HepG2 (cell line): ENCODE results near the gene OR2V2. TPM values are rescaled to one million over a fixed set of nuclear protein-coding genes. Genes with fewer than 3 reads are reported as not detected.

ENCODE experiments used
- ARID2 ChIP-seq: sonication (generic); formaldehyde crosslinking; IDR thresholded peaks from 2 replicates; pipeline ENCODE4 v1.8.1; 2022; ENCODE audit warnings: mild to moderate bottlenecking, missing genetic modification reagents, borderline replicate concordance
- FOXK2 ChIP-seq: fragments of 450-650 bp; IDR thresholded peaks from 2 replicates; pipeline ENCODE4 v1.6.1; 2016
- IKZF1 ChIP-seq: fragments of 450-650 bp; IDR thresholded peaks from 2 replicates; pipeline ENCODE4 v1.7.1; 2016
- MTA1 ChIP-seq: sonication (generic); formaldehyde crosslinking; IDR thresholded peaks from 2 replicates; pipeline ENCODE4 v1.4.0; 2020; ENCODE audit warnings: missing genetic modification reagents, mild to moderate bottlenecking, borderline replicate concordance
- MTA3 ChIP-seq: sonication (generic); formaldehyde crosslinking; IDR thresholded peaks from 2 replicates; pipeline ENCODE4 v1.4.0; 2020; ENCODE audit warnings: missing genetic modification reagents
- NFE2 ChIP-seq: sonication (generic); formaldehyde crosslinking; IDR thresholded peaks from 2 replicates; pipeline ENCODE4 v1.4.0; 2020; ENCODE audit warnings: missing genetic modification reagents
- NFIC ChIP-seq: IDR thresholded peaks from 2 replicates; pipeline ENCODE4 v1.6.1; 2012; ENCODE audit warnings: mild to moderate bottlenecking, low read length, inconsistent platforms
- NFYC ChIP-seq: IDR thresholded peaks from 2 replicates; pipeline ENCODE4 v1.6.1; 2016; ENCODE audit warnings: missing genetic modification reagents, missing compliant biosample characterization
- PAWR ChIP-seq: sonication (generic); formaldehyde crosslinking; IDR thresholded peaks from 2 replicates; pipeline ENCODE4 v1.4.0; 2020; ENCODE audit warnings: missing genetic modification reagents, mild to moderate bottlenecking, borderline replicate concordance
- PHB2 ChIP-seq: fragments of 450-650 bp; IDR thresholded peaks from 2 replicates; pipeline ENCODE4 v1.6.1; 2018; ENCODE audit not compliant: partially characterized antibody
- SNRNP70 ChIP-seq: fragments of 200-400 bp; formaldehyde crosslinking; IDR thresholded peaks from 2 replicates; pipeline ENCODE4 v1.6.1; 2017; ENCODE audit warnings: mild to moderate bottlenecking, low read depth, low read length, moderate library complexity
- TCF7L2 ChIP-seq: IDR thresholded peaks from 2 replicates; pipeline ENCODE4 v1.6.1; 2011; ENCODE audit warnings: mild to moderate bottlenecking, low read depth, low read length, moderate library complexity
- THAP11 ChIP-seq: IDR thresholded peaks from 2 replicates; pipeline ENCODE4 v1.6.1; 2016; ENCODE audit warnings: missing biosample characterization, missing genetic modification reagents
- ZBTB42 ChIP-seq: sonication (generic); formaldehyde crosslinking; IDR thresholded peaks from 2 replicates; pipeline ENCODE4 v1.5.0; 2020; ENCODE audit warnings: mild to moderate bottlenecking, missing genetic modification reagents
- ZFP36 ChIP-seq: fragments of 150-350 bp; IDR thresholded peaks from 2 replicates; pipeline ENCODE4 v1.6.1; 2018; ENCODE audit warnings: borderline replicate concordance, low read length, low read depth; ENCODE audit not compliant: partially characterized antibody
- ZNF235 ChIP-seq: sonication (generic); formaldehyde crosslinking; IDR thresholded peaks from 2 replicates; pipeline ENCODE4 v1.8.1; 2023; ENCODE audit warnings: mild to moderate bottlenecking, missing genetic modification reagents, borderline replicate concordance
- ZNF501 ChIP-seq: sonication (generic); formaldehyde crosslinking; IDR thresholded peaks from 2 replicates; pipeline ENCODE4 v1.5.1; 2020; ENCODE audit warnings: mild to moderate bottlenecking, moderate library complexity, missing genetic modification reagents
- ZNF772 ChIP-seq: sonication (generic); formaldehyde crosslinking; IDR thresholded peaks from 2 replicates; pipeline ENCODE4 v1.5.0; 2020; ENCODE audit warnings: mild to moderate bottlenecking, missing genetic modification reagents
- ZSCAN21 ChIP-seq: sonication (generic); formaldehyde crosslinking; IDR thresholded peaks from 2 replicates; pipeline ENCODE4 v1.8.0; 2022; ENCODE audit warnings: mild to moderate bottlenecking, missing genetic modification reagents, moderate library complexity, borderline replicate concordance
- polyA plus RNA-seq, 8 experiments: library from polyadenylated mRNA; depleted of rRNA in 3 of 8; stranded (reverse) in 7 of 8; unstranded in 1 of 8; fragments of >200 nt; fragmentation: Illumina TruSeq in 4 of 8; extraction: Trizol in 4 of 8; gene quantifications; 2 replicates each; pipeline versions ENCODE4 v1.2.1 to v1.2.3, GENCODE V29; 2011 to 2016; ENCODE audit warnings: low read depth in 4 of 8, missing spikeins in 1 of 8, mixed read lengths in 1 of 8; ENCODE audit not compliant: insufficient read depth in 1 of 8
- total RNA-seq, 5 experiments: library from RNA; depleted of rRNA; stranded (reverse); fragments of >200 nt; fragmentation: Illumina TruSeq; extraction: Trizol; gene quantifications; 2 replicates each; pipeline ENCODE4 v1.2.3, GENCODE V29; 2016; ENCODE audit warnings: low read depth in 1 of 5
- TF ChIP-seq, protein P1 (sequence below): sonication (generic); formaldehyde crosslinking; IDR thresholded peaks from 2 replicates; pipeline ENCODE4 v1.8.0; 2022; ENCODE audit warnings: mild to moderate bottlenecking, missing genetic modification reagents, moderate library complexity
- TF ChIP-seq, protein P2 (sequence below): sonication (generic); formaldehyde crosslinking; IDR thresholded peaks from 2 replicates; pipeline ENCODE4 v1.5.1; 2020; ENCODE audit warnings: mild to moderate bottlenecking, missing genetic modification reagents, borderline replicate concordance
- TF ChIP-seq, protein P3 (sequence below): sonication (generic); formaldehyde crosslinking; IDR thresholded peaks from 2 replicates; pipeline ENCODE4 v1.4.0; 2020; ENCODE audit warnings: missing genetic modification reagents
- TF ChIP-seq, protein P4 (sequence below): sonication (generic); formaldehyde crosslinking; IDR thresholded peaks from 2 replicates; pipeline ENCODE4 v1.5.1; 2020; ENCODE audit warnings: missing genetic modification reagents, mild to moderate bottlenecking, borderline replicate concordance

The OR2V2 gene
- total and polyA plus RNA-seq, 2 of the 13 experiments (the other 11 are each of a cell fraction or from before 2014, with no cell fraction given): not detected

DNA sequence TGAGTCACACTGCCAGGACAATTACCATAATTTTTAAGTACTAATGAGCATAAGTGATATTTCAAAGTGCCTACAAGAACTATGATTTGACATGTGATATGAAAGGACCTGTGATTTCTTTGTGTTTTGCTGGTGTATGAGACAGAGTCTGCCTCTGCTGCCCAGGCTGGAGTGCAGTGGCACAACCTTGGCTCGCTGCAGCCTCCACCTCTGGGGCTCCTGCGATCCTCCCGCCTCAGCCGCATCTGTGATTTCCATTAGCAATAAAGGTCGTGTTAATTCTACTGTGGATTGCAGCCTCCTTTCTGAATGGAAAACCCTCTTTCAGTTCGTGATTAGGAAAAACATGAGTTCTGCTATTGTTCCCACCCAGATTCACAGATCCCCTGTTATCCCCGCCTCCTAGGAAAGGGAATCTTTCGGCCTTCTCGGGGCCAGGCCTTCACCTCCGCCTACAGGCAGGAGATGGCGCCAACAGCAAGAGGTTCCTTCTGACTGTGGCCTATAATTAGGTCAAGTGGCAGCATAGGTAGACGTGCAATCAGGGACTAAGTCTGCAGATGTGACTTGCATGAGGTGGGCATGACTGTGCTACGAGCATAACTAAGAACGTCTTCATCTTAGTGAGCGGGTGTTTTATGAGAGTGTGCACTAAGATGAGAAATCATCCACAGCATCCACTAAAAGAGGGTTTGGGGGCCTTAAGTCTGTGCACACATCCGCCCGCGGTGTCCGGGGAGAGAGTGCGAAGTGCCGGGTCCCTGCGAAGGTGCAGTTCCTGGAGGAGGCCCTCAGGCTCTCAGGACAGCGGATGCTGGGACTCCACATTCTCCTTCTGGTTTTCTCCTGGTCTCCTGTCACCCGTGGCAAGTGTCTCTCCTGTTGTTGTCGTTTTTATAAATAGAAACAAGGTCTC lies 34.5 kb downstream of the OR2V2 start (continued):
- TF ChIP-seq ZFP36: no peak
- TF ChIP-seq ZSCAN21 (CRISPR knock-in tag): no peak
- no peak for TF ChIP-seq FOXK2
- no peak for TF ChIP-seq IKZF1
- no peak for TF ChIP-seq MTA3 (CRISPR knock-in tag)
- no peak for TF ChIP-seq ZNF501
- no peak for TF ChIP-seq ARID2
- TF ChIP-seq MTA1: no peak
- TF ChIP-seq THAP11: peak; percentile 55
- TF ChIP-seq NFE2 (CRISPR knock-in tag): no peak
- TF ChIP-seq, protein P1, sequence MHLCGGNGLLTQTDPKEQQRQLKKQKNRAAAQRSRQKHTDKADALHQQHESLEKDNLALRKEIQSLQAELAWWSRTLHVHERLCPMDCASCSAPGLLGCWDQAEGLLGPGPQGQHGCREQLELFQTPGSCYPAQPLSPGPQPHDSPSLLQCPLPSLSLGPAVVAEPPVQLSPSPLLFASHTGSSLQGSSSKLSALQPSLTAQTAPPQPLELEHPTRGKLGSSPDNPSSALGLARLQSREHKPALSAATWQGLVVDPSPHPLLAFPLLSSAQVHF (CRISPR knock-in tag): no peak
- TF ChIP-seq, protein P2, sequence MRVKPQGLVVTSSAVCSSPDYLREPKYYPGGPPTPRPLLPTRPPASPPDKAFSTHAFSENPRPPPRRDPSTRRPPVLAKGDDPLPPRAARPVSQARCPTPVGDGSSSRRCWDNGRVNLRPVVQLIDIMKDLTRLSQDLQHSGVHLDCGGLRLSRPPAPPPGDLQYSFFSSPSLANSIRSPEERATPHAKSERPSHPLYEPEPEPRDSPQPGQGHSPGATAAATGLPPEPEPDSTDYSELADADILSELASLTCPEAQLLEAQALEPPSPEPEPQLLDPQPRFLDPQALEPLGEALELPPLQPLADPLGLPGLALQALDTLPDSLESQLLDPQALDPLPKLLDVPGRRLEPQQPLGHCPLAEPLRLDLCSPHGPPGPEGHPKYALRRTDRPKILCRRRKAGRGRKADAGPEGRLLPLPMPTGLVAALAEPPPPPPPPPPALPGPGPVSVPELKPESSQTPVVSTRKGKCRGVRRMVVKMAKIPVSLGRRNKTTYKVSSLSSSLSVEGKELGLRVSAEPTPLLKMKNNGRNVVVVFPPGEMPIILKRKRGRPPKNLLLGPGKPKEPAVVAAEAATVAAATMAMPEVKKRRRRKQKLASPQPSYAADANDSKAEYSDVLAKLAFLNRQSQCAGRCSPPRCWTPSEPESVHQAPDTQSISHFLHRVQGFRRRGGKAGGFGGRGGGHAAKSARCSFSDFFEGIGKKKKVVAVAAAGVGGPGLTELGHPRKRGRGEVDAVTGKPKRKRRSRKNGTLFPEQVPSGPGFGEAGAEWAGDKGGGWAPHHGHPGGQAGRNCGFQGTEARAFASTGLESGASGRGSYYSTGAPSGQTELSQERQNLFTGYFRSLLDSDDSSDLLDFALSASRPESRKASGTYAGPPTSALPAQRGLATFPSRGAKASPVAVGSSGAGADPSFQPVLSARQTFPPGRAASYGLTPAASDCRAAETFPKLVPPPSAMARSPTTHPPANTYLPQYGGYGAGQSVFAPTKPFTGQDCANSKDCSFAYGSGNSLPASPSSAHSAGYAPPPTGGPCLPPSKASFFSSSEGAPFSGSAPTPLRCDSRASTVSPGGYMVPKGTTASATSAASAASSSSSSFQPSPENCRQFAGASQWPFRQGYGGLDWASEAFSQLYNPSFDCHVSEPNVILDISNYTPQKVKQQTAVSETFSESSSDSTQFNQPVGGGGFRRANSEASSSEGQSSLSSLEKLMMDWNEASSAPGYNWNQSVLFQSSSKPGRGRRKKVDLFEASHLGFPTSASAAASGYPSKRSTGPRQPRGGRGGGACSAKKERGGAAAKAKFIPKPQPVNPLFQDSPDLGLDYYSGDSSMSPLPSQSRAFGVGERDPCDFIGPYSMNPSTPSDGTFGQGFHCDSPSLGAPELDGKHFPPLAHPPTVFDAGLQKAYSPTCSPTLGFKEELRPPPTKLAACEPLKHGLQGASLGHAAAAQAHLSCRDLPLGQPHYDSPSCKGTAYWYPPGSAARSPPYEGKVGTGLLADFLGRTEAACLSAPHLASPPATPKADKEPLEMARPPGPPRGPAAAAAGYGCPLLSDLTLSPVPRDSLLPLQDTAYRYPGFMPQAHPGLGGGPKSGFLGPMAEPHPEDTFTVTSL (CRISPR knock-in tag): no peak
- TF ChIP-seq PAWR (CRISPR knock-in tag): no peak
- no peak for TF ChIP-seq PHB2
- TF ChIP-seq, protein P3, sequence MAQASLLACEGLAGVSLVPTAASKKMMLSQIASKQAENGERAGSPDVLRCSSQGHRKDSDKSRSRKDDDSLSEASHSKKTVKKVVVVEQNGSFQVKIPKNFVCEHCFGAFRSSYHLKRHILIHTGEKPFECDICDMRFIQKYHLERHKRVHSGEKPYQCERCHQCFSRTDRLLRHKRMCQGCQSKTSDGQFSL (CRISPR knock-in tag): no peak
- no peak for TF ChIP-seq SNRNP70
- TF ChIP-seq ZNF235: no peak
- TF ChIP-seq, protein P4, sequence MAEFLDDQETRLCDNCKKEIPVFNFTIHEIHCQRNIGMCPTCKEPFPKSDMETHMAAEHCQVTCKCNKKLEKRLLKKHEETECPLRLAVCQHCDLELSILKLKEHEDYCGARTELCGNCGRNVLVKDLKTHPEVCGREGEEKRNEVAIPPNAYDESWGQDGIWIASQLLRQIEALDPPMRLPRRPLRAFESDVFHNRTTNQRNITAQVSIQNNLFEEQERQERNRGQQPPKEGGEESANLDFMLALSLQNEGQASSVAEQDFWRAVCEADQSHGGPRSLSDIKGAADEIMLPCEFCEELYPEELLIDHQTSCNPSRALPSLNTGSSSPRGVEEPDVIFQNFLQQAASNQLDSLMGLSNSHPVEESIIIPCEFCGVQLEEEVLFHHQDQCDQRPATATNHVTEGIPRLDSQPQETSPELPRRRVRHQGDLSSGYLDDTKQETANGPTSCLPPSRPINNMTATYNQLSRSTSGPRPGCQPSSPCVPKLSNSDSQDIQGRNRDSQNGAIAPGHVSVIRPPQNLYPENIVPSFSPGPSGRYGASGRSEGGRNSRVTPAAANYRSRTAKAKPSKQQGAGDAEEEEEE (CRISPR knock-in tag): no peak
- TF ChIP-seq ZNF772: no peak
- TF ChIP-seq TCF7L2: no peak
- TF ChIP-seq ZBTB42 (CRISPR knock-in tag): no peak
- no peak for TF ChIP-seq NFIC
- TF ChIP-seq NFYC (CRISPR knock-in tag): no peak
